NT2/D1 (cell line): ENCODE measurements around the gene ZFAND2A.

Experiments
- SUZ12 ChIP-seq: IDR thresholded peaks from 2 replicates; pipeline ENCODE4 v1.6.1; 2011; ENCODE audit not compliant: insufficient read length, insufficient read depth; ENCODE audit errors: extremely low read depth
- YY1 ChIP-seq: IDR thresholded peaks from 2 replicates; pipeline ENCODE4 v1.6.1; 2011; ENCODE audit not compliant: insufficient read length, insufficient read depth
- ZNF274 ChIP-seq: IDR thresholded peaks from 2 replicates; pipeline ENCODE4 v1.6.1; 2011; ENCODE audit warnings: mild to moderate bottlenecking, low read depth, low read length

- TF ChIP-seq SUZ12 = no peak
- TF ChIP-seq ZNF274 = no peak
- TF ChIP-seq YY1 = no peak
These were observed 16.9 kb upstream of the ZFAND2A start for GRCh38 chr7:1176891-1177373.
